Thoracic aorta (tissue), 2 donors: ENCODE measurements around the gene CDC42BPG. TPM values are rescaled to one million over a fixed set of nuclear protein-coding genes. Genes with fewer than 3 reads are reported as not detected.

Experiments used
- ATAC-seq: fragments of 150-250 bp; one replicate; pipeline ENCODE4 v1.8.0; 2017; ENCODE audit warnings: low read depth; ENCODE audit not compliant: insufficient number of reproducible peaks, low FRiP score
- DNase-seq: peaks from one replicate; pipeline ENCODE4 v3.0.0-alpha.2; 2020; ENCODE audit warnings: low spot score
- H3K27ac ChIP-seq, 2 donors: fragments of 200-600 bp; sonication (generic); 1 replicate in 1 of 2; 2 replicates in 1 of 2; pipeline ENCODE4 v1.5.1; 2016; ENCODE audit warnings: mild to moderate bottlenecking in 2 of 2, moderate library complexity in 2 of 2
- H3K27me3 ChIP-seq: fragments of 200-600 bp; sonication (generic); replicated peaks from 2 replicates; pipeline ENCODE4 v1.6.0; 2016; ENCODE audit warnings: mild to moderate bottlenecking; ENCODE audit not compliant: insufficient read depth
- H3K36me3 ChIP-seq: fragments of 200-600 bp; sonication (generic); one replicate; pipeline ENCODE4 v1.5.1; 2016
- H3K4me1 ChIP-seq, 2 donors: fragments of 200-600 bp; sonication (generic); 1 replicate in 1 of 2; 2 replicates in 1 of 2; pipeline versions ENCODE4 v1.5.1 to v1.6.0; 2016; ENCODE audit warnings: low read depth in 2 of 2, mild to moderate bottlenecking in 1 of 2; ENCODE audit not compliant: control insufficient read depth in 1 of 2
- H3K4me3 ChIP-seq: fragments of 200-600 bp; sonication (generic); 2 replicates; pipeline ENCODE4 v1.5.1; 2016; ENCODE audit warnings: mild to moderate bottlenecking
- H3K9me3 ChIP-seq: fragments of 200-600 bp; sonication (generic); 2 replicates; pipeline ENCODE4 v1.5.1; 2016
- CTCF ChIP-seq: fragments of 200-600 bp; sonication (generic); IDR thresholded peaks from one replicate; pipeline ENCODE4 v1.5.1; 2019; ENCODE audit warnings: antibody characterized with exemption
- total RNA-seq, 2 donors: library from RNA; depleted of rRNA; stranded (reverse); fragments of >200 nt; gene quantifications; one replicate each; pipeline versions ENCODE4 v1.1.0 to v1.2.3, GENCODE V29; 2016

CDC42BPG gene
- total RNA-seq, 2 donors from 2014 or later, result 0.68 to 1.2 TPM

- no peak for DNase-seq
- Histone ChIP-seq H3K36me3 (no peaks in the 10 kb centered on the region), H3K4me1 (peaks cover 3 to 10% of the 10 kb centered on the region in 2 donors), H3K27ac (no peak overlapping the region), H3K27me3 (no peaks in the 10 kb centered on the region), H3K9me3 (no peaks in the 10 kb centered on the region), H3K4me3 (no peak overlapping the region)
- no peak for TF ChIP-seq CTCF
- ATAC-seq, result no peak
Measured at GRCh38 chr11:64841592-64842365, 2.7 kb downstream of the CDC42BPG start.

GRCh38 chr11:64839887-64840782 lies 4.3 kb downstream of the CDC42BPG start:
- Histone ChIP-seq H3K27me3 (no peaks in the 10 kb centered on the region), H3K36me3 (no peaks in the 10 kb centered on the region), H3K27ac (no peak overlapping the region), H3K4me1 (peaks cover 3 to 10% of the 10 kb centered on the region in 2 donors), H3K4me3 (no peak overlapping the region), H3K9me3 (no peaks in the 10 kb centered on the region)
- ATAC-seq, result no peak
- no peak for TF ChIP-seq CTCF
- DNase-seq, result no peak

GRCh38 chr11:64839335-64839734 lies 5.1 kb downstream of the CDC42BPG start:
- Histone ChIP-seq H3K9me3 (no peaks in the 10 kb centered on the region), H3K27ac (no peak overlapping the region), H3K4me1 (peaks cover 0 to 2% of the 10 kb centered on the region in 2 donors), H3K36me3 (no peaks in the 10 kb centered on the region), H3K4me3 (no peak overlapping the region), H3K27me3 (no peaks in the 10 kb centered on the region)
- DNase-seq (no peak), ATAC-seq (no peak)
- no peak for TF ChIP-seq CTCF

GRCh38 chr11:64838600-64839334 lies 5.7 kb downstream of the CDC42BPG start:
- H3K27me3 ChIP-seq, result no peaks in the 10 kb centered on the region
- H3K9me3 ChIP-seq, result no peaks in the 10 kb centered on the region
- no peaks in the 10 kb centered on the region for H3K4me1 ChIP-seq
- H3K4me3 ChIP-seq, result no peak overlapping the region
- ATAC-seq, result no peak
- no peaks in the 10 kb centered on the region for H3K36me3 ChIP-seq
- no peak for TF ChIP-seq CTCF
- DNase-seq, result no peak
- no peak overlapping the region for H3K27ac ChIP-seq
